GM12878 (cell line): Measurements from ENCODE around the gene OR11H12.
"Not testable (repeated sequence)": the region's sequence is repeated elsewhere in the genome, so short reads cannot be mapped to it uniquely, and the experiment has no call there.

Experiments used
- CREB1 ChIP-seq: IDR thresholded peaks from 2 replicates; pipeline ENCODE4 v1.6.1; 2012; ENCODE audit warnings: low read depth, mild to moderate bottlenecking, inconsistent platforms
- FOS ChIP-seq: IDR thresholded peaks from 3 replicates; pipeline ENCODE4 v1.6.1; 2011; ENCODE audit warnings: borderline replicate concordance; ENCODE audit not compliant: insufficient read length; ENCODE audit errors: extremely low read depth
- FOXM1 ChIP-seq: IDR thresholded peaks from 2 replicates; pipeline ENCODE4 v1.6.1; 2012; ENCODE audit warnings: low read depth, mild to moderate bottlenecking, inconsistent platforms, low read length, moderate library complexity
- POLR2A ChIP-seq: IDR thresholded peaks from 2 replicates; pipeline ENCODE4 v1.6.1; 2011; ENCODE audit warnings: low read depth, mild to moderate bottlenecking, low read length
- RCOR1 ChIP-seq: conservative IDR thresholded peaks from 2 replicates; pipeline ENCODE4 v1.6.1; 2012; ENCODE audit warnings: low read depth, low read length, improper control_type of control experiment
- SKIL ChIP-seq: fragments of 450-650 bp; IDR thresholded peaks from 2 replicates; pipeline ENCODE4 v1.6.1; 2017; ENCODE audit warnings: mild to moderate bottlenecking, low read depth, inconsistent platforms; ENCODE audit not compliant: poor library complexity, severe bottlenecking
- ZBTB33 ChIP-seq: fragments of 450-650 bp; IDR thresholded peaks from 2 replicates; pipeline ENCODE4 v1.6.1; 2017; ENCODE audit warnings: mild to moderate bottlenecking
- TF ChIP-seq, protein P1 (sequence below), 3 experiments: IDR thresholded peaks in 2 of 3; conservative IDR thresholded peaks in 1 of 3; 2 replicates each; pipeline ENCODE4 v1.5.1; 2011; ENCODE audit warnings: low read depth in 3 of 3, low read length in 3 of 3, mild to moderate bottlenecking in 3 of 3, control low read depth in 2 of 3, moderate library complexity in 2 of 3, inconsistent platforms in 1 of 3, mixed read lengths in 1 of 3; ENCODE audit not compliant: control insufficient read depth in 2 of 3, insufficient read depth in 1 of 3; ENCODE audit errors: extremely low read depth in 1 of 3

- TF ChIP-seq, protein P1, sequence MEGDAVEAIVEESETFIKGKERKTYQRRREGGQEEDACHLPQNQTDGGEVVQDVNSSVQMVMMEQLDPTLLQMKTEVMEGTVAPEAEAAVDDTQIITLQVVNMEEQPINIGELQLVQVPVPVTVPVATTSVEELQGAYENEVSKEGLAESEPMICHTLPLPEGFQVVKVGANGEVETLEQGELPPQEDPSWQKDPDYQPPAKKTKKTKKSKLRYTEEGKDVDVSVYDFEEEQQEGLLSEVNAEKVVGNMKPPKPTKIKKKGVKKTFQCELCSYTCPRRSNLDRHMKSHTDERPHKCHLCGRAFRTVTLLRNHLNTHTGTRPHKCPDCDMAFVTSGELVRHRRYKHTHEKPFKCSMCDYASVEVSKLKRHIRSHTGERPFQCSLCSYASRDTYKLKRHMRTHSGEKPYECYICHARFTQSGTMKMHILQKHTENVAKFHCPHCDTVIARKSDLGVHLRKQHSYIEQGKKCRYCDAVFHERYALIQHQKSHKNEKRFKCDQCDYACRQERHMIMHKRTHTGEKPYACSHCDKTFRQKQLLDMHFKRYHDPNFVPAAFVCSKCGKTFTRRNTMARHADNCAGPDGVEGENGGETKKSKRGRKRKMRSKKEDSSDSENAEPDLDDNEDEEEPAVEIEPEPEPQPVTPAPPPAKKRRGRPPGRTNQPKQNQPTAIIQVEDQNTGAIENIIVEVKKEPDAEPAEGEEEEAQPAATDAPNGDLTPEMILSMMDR (IDR thresholded peaks at IDR 0.05 in 2 of 3, conservative IDR thresholded peaks at IDR 0.05 in 1 of 3; ENCODE audit: control insufficient read depth in 2 of 3, extremely low read depth in 1 of 3, insufficient read depth in 1 of 3, low read depth in 3 of 3, low read length in 3 of 3), result not testable (repeated sequence)
- not testable (repeated sequence) for TF ChIP-seq CREB1, FOS, ZBTB33, FOXM1, SKIL, POLR2A, RCOR1
Measured at GRCh38 chr14:18638785-18639184, 37.9 kb downstream of the OR11H12 start.
